Osteoblast (primary cell): Measurements from ENCODE around the gene CDC14A. TPM values are rescaled to one million over a fixed set of nuclear protein-coding genes. Genes with fewer than 3 reads are reported as not detected.
A peak's percentile ranks its signal among the peaks of the same experiment; 100 is the strongest.

Experiments used
- DNase-seq: peaks from one replicate; pipeline ENCODE4 v3.0.0; 2011; ENCODE audit warnings: low spot score, mixed read lengths; ENCODE audit not compliant: insufficient read length; ENCODE audit errors: missing footprints
- H2AFZ ChIP-seq: 2 replicates; pipeline ENCODE4 v1.6.0; 2011; ENCODE audit warnings: mild to moderate bottlenecking, low read length
- H3K27ac ChIP-seq: 2 replicates; pipeline ENCODE4 v1.5.1; 2011; ENCODE audit warnings: mild to moderate bottlenecking, low read depth, low read length, moderate library complexity
- H3K27me3 ChIP-seq: 2 replicates; pipeline ENCODE4 v1.6.0; 2012; ENCODE audit warnings: mild to moderate bottlenecking, control low read depth, inconsistent platforms, low read length, moderate library complexity; ENCODE audit not compliant: insufficient read depth
- H3K36me3 ChIP-seq: 2 replicates; pipeline ENCODE4 v1.5.1; 2011; ENCODE audit warnings: mild to moderate bottlenecking, low read length, control low read depth, moderate library complexity; ENCODE audit not compliant: insufficient read depth
- H3K4me1 ChIP-seq: 2 replicates; pipeline ENCODE4 v1.5.1; 2011; ENCODE audit warnings: mild to moderate bottlenecking, low read length, control low read depth, moderate library complexity; ENCODE audit not compliant: insufficient read depth
- H3K4me2 ChIP-seq: 2 replicates; pipeline ENCODE4 v1.6.0; 2011; ENCODE audit warnings: mild to moderate bottlenecking, low read length; ENCODE audit not compliant: insufficient read depth
- H3K4me3 ChIP-seq: fragments of 200-600 bp; sonication (generic); 3 replicates; pipeline ENCODE4 v1.5.1; 2012; ENCODE audit warnings: mild to moderate bottlenecking, low read length, inconsistent platforms; ENCODE audit not compliant: insufficient read depth
- H3K79me2 ChIP-seq: 2 replicates; pipeline ENCODE4 v1.6.0; 2012; ENCODE audit warnings: mild to moderate bottlenecking, low read length, control low read depth, inconsistent platforms; ENCODE audit not compliant: insufficient read depth
- H3K9me3 ChIP-seq: 2 replicates; pipeline ENCODE4 v1.5.1; 2011; ENCODE audit warnings: low read depth, low read length, control low read depth
- H4K20me1 ChIP-seq: 2 replicates; pipeline ENCODE4 v1.6.0; 2012; ENCODE audit warnings: mild to moderate bottlenecking, low read length, control low read depth; ENCODE audit not compliant: insufficient read depth
- CTCF ChIP-seq: IDR thresholded peaks from 2 replicates; pipeline ENCODE4 v1.5.1; 2011; ENCODE audit warnings: mild to moderate bottlenecking, low read depth, low read length, moderate library complexity; ENCODE audit errors: extremely low read depth
- total RNA-seq: library from RNA; depleted of rRNA; stranded (reverse); fragments of >200 nt; gene quantifications from 2 replicates; pipeline ENCODE4 v1.2.3, GENCODE V29; 2012

CDC14A gene
- total RNA-seq, 1 donor = 6.9 TPM

DNA sequence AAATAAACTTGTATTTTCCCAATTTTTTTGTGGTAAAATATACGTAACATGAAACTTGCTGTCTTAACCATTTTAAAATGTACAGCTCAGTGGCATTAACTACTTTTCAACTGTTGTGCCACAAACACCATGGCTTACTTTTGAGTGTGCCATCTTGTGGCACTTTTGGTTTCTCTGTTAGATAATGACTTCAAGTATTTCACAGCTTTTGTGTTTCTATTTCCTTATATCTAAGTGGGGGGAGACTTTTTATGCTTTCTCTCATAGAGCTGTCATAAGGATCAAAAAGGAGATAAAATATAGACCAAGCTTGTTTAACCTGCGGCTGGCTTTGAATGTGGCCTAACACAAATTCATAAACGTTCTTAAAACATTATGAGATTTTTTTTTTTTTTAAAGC lies 44.3 kb downstream of the CDC14A start:
- no peak for DNase-seq
- no peaks in the 10 kb centered on the region for H4K20me1 ChIP-seq
- H3K36me3 ChIP-seq = no peaks in the 10 kb centered on the region
- H3K4me3 ChIP-seq = no peak overlapping the region
- no peak overlapping the region for H3K4me2 ChIP-seq
- H3K9me3 ChIP-seq = no peaks in the 10 kb centered on the region
- no peak for TF ChIP-seq CTCF
- no peaks in the 10 kb centered on the region for H3K79me2 ChIP-seq
- no peaks in the 10 kb centered on the region for H3K27me3 ChIP-seq
- H3K4me1 ChIP-seq = no peaks in the 10 kb centered on the region
- H2AFZ ChIP-seq = no peak overlapping the region
- H3K27ac ChIP-seq = no peak overlapping the region

- H3K36me3 ChIP-seq = no peaks in the 10 kb centered on the region
- DNase-seq = no peak
- TF ChIP-seq CTCF = no peak
- no peaks in the 10 kb centered on the region for H4K20me1 ChIP-seq
- H2AFZ ChIP-seq = no peak overlapping the region
- no peaks in the 10 kb centered on the region for H3K4me1 ChIP-seq
- no peak overlapping the region for H3K4me2 ChIP-seq
- H3K4me3 ChIP-seq = no peak overlapping the region
- no peaks in the 10 kb centered on the region for H3K79me2 ChIP-seq
- H3K27ac ChIP-seq = no peak overlapping the region
- H3K9me3 ChIP-seq = no peaks in the 10 kb centered on the region
- no peaks in the 10 kb centered on the region for H3K27me3 ChIP-seq
Observed at GRCh38 chr1:100397681-100398080, 45.4 kb downstream of the CDC14A start.

- H2AFZ ChIP-seq = no peak overlapping the region
- H3K27ac ChIP-seq = no peak overlapping the region
- H3K4me3 ChIP-seq = no peak overlapping the region
- no peak overlapping the region for H3K4me2 ChIP-seq
- no peaks in the 10 kb centered on the region for H3K4me1 ChIP-seq
- H3K36me3 ChIP-seq = no peaks in the 10 kb centered on the region
- H3K9me3 ChIP-seq = no peaks in the 10 kb centered on the region
- TF ChIP-seq CTCF = no peak
- no peaks in the 10 kb centered on the region for H3K79me2 ChIP-seq
- H4K20me1 ChIP-seq = no peaks in the 10 kb centered on the region
- no peak for DNase-seq
- no peaks in the 10 kb centered on the region for H3K27me3 ChIP-seq
Observed at GRCh38 chr1:100398648-100399047, 46.3 kb downstream of the CDC14A start.

- H3K4me2 ChIP-seq = no peak overlapping the region
- H3K27ac ChIP-seq = no peak overlapping the region
- H3K27me3 ChIP-seq = no peaks in the 10 kb centered on the region
- no peaks in the 10 kb centered on the region for H3K79me2 ChIP-seq
- H3K36me3 ChIP-seq = no peaks in the 10 kb centered on the region
- TF ChIP-seq CTCF = no peak
- H3K9me3 ChIP-seq = no peaks in the 10 kb centered on the region
- H3K4me1 ChIP-seq = peaks cover 4% of the 10 kb centered on the region
- H2AFZ ChIP-seq = peak overlapping the region; percentile 17
- H4K20me1 ChIP-seq = no peaks in the 10 kb centered on the region
- H3K4me3 ChIP-seq = no peak overlapping the region
- DNase-seq = no peak
Observed at GRCh38 chr1:100400404-100400803, 48.1 kb downstream of the CDC14A start.
